HG02678 (cell line): ENCODE results near the gene ADGRG7.

ENCODE experiments used
- ATAC-seq: cut with Tn5 transposase; IDR thresholded peaks from one replicate; pipeline ENCODE4 v1.9.1; 2021; ENCODE audit warnings: mild to moderate bottlenecking, moderate library complexity; ENCODE audit not compliant: unreplicated experiment

The ADGRG7 gene

DNA sequence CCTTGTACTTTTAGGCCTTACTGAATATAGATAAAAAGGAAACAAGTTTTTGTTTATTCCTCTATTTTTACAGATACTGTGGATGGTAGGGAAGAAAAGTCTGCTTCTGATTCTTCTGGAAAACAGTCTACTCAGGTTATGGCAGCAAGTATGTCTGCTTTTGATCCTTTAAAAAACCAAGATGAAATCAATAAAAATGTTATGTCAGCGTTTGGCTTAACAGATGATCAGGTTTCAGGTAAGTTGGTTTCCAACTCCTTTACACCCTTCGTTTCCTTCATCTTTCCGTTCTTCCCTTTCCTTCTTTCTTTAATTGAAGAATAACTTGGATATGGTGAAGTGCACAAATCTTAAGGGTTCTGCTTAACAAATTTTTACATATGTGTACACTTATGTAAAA lies 123.0 kb downstream of the ADGRG7 start:
- ATAC-seq, result no peak

DNA sequence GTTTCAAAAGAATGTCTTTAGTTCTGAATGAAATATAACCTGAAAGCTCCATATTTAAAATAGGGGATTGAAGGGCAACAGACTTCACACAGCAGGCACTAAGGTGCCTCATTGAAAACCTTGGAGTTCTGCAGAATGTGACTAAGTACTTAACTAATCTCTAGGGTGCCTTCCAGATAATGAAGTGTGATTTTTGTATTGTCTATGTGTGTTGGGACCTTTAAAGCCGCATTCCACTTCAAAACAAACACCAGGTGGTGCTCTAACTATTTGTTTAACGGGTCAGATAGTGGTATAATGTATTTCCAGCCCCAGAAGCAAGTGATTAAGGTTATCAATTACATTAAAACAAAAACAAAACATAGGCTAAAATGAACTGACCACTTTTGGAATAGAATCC lies 127.9 kb downstream of the ADGRG7 start:
- no peak for ATAC-seq

DNA sequence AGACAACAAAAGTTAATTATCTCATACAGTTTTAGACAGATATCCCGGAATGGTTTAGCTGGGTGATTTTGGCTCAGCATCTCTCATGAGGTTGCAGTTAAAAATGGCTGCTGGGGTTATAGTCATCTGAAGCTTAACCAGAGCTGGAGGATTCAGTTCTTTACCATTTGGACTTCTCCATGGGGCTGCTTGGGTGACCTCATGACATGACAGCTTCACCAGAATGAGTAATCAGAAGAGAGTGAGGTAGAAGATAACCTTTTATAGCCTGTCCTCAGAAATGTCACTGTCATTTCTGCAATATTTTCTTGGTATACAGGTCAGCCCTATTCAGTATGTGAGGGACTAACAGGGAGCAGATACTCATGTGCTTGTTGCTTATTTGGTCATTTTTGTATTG lies 130.8 kb downstream of the ADGRG7 start:
- no peak for ATAC-seq

DNA sequence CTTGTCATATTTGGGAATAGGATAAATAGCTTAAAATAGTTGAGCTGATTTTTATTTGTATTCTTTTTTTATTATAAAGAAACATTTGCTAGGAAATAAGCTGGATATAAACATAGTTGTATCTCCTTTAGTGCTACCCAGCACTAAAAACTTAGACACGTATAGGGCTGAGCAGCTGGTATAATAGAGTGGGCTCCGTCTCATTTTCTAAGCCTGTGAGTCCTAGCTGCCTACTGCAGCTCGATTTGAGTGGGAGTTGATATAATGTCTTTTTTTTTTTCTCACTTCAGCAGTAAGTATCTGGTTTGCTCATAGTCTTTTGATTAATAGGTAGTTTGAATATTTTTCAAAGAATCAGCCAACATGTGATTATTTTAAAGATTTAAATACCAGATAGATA lies 134.1 kb downstream of the ADGRG7 start:
- no peak for ATAC-seq

DNA sequence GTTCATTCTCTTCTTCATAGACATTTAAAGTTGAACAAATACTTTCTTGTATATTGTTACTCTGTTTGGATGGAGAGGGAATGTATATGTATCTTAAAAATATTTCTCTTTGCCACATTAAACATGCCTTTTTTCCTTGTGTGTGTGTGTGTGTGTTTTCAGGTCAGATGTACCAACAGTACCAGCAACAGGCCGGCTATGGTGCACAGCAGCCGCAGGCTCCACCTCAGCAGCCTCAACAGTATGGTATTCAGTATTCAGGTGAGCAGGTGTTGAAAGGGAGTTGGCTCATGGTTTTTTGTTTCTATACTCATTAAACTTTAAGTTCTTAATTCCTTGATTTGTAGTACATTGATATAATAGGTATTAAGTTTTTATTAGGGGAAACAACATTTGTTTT lies 135.3 kb downstream of the ADGRG7 start:
- no peak for ATAC-seq
